ENCODE measurements around the gene ZNF423.

Gene ZNF423

DNA sequence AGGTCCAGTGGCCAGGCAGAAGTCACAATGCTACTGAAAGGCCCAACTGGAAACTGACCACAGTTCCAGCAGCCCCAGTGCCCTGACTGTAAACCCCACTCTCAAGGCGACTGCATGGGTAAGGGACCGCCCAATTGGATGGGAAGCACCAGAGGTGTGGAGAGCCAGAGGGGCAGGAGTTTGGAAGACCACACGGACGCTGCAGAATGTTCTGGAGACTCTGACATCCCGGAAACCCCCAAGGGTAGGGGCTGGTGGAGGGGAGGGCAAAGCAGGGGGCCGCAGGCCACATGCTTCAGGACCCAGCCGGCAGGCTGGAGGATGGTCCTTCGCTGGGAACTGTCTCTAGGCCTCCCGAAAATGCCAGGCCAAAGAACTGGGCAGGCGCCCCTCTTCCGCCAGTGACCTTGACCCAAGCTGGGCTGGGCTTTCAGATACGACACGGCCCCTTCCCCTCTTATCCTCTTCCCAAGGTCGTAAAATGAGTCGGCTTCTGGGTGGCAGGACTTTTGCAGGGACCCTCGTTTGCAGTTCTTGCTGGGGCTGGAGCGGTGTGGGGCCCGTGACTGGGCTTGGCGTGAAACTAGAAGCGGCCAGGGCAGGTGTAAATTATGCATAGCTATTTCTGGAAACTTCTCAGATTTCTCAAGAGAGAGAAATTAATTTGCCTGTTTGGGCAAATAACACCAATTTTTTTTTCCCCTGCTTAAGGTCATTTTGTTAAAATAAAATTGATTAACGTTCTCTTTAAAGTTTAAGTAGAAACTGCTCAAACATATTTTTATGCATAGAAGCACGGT lies 372.1 kb downstream of the ZNF423 start:
- DNase-seq, result no peak

DNA sequence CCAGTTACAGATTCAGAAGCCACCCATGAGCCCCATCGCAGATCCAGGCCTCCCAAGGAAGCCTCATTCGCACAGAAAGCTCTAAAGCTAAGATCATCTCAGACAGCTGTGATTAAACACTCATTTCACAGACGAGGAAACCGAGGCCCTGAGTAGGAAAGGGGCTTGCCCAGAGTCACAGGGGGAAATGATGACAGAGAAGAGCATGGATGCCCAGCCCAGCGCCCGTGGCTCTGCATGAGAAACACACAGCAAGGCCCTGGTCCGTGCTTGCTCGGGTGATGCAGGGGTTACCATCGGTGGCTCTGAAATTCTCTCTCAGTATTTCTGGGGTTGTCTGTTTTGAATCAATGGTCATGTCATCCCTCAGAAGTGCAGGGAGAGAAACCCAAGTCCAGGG lies 372.7 kb downstream of the ZNF423 start:
- no peak for DNase-seq

DNA sequence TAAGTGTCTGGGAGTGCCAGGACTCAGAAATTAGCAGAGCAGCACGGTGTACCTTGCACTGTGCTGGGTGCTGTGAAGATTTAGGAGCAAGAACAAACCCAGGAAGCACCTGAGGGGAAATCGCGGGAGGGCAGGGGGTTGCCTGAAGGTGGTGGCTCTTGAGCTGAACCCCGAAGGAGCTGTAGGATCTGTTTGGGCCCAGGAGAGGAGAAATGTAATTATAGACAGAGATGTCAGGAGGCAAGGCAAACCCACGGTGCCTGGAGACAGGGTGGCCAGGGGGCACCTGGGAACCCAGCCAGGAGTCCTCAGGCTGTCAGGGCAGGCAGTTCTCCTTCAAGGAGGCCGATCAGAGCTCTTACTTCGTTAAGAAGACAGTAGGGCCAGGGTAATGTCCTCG lies 373.2 kb downstream of the ZNF423 start:
- no peak for DNase-seq

DNA sequence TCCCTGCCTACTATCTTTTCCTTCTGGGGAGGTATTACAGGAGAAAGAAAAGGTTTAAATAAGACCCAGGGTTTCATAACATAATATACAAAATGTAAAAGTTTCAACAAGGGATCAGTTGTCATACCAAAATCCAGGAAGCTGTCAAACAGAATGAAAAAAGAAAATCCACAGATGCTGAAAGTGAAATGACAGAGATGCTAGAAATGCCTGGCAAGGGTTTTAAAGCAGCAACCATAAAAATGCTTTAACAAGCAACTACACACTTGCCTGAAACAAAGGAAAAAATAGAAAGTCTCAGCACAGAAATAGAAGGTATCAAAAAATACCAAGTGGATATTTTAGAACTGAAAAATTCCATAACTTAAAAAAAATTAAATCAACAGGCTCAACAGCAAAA lies 377.3 kb downstream of the ZNF423 start:
- DNase-seq, result no peak

DNA sequence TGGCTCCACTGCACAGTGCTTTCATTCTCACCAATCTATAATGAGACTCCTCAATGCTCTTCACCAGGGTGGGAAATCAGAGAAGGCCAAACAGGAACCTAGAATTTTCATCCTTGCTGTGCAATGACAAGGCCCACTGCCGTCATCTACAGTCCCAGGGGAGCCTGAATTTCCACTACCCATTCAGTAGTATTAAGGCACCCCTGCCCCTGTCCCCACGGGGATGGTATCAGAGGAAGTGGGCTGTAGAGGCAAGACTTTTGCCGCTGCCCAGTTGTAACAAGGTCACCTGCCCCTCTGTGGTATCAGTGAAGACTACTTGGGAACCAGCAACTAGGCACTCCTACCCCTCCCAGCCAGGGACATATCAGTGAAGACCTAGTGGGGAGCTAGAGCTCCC lies 377.8 kb downstream of the ZNF423 start:
- no peak for DNase-seq

DNA sequence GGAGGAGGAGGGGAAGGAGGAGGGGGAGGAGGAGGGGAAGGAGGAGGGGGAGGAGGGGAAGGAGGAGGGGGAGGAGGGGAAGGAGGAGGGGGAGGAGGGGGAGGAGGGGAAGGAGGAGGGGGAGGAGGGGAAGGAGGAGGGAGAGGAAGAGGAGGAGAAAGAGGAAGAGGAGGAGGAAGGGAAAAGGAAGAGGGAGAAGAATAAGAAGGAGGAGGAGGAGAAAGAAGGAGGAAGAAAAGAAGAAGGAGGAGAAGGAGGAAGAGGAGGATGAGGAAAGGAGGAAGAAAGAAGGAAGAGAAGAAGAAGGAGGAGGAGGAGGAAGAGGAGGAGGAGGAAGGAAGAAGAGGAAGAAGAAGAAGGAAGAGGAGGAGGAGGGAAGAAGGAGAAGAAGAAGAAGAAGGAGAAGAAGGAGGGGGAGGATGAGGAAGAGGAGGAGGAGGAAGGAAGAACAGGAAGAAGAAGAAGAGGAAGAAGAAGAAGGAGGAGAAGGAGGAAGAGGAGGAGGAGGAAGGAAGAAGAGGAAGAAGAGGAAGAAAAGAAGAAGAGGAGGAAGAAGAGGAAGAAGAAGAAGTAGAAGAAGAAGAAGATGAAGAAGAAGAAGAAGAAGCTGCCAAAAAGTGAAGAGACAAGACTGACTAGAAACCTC lies 378.5 kb downstream of the ZNF423 start:
- DNase-seq, result no peak

DNA sequence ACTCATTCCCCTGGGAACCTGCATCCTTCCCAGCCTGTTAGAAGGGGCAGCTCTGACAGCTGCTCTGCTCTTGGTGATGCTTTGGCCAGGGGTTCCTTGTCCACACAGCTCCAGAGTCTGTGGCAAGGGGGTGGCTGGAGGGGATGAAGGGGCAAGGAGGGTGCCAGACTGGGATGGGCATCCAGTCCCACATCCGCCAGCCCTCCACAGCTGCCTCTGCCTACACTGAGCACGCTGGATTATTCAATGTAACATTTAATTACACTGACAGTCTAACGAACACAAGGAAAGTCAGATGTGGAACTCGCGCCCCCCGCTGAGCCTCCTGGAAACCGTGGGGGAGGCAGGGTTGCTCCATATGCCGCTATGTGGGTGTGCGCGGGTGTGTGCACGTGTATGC lies 381.2 kb downstream of the ZNF423 start:
- no peak for DNase-seq

DNA sequence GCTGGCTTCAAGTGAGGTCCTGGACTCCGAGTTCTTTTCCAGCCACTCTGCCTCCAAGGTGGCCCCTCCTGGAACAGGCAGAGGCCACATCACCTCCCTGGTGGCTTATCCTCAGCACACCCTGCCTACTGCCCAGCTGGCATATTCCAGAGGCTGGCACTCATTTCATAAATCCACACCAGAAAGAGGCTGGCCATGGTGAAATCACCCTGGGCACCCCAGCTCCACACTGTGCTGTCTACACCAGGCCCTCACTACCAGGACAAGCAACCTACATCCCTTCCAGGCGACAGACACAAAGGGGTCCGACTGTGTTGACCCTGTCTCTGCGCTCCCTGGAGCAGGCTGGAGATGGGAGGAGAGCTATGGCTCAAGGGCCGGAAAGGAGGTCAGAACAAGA lies 382.1 kb downstream of the ZNF423 start:
- DNase-seq, result no peak

DNA sequence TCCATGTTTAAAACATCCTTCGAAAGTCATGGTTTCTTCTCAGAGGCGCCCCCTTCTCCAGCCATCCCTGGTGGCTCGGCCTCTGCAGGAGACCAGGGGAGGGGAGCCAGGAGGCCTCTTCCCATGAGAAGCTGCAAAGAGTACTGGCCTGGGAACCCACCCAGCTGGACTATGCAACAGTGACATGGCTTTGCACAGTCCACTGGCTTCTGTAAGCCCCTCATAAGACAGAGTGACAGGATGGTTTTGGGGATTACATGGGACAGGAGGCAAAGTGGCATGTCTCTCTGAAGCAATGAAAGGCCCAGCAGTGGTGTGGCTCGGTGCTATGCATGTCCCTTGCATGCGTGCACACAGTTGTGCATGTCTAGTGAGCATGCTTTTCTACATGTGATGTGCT lies 382.8 kb downstream of the ZNF423 start:
- DNase-seq, result no peak

DNA sequence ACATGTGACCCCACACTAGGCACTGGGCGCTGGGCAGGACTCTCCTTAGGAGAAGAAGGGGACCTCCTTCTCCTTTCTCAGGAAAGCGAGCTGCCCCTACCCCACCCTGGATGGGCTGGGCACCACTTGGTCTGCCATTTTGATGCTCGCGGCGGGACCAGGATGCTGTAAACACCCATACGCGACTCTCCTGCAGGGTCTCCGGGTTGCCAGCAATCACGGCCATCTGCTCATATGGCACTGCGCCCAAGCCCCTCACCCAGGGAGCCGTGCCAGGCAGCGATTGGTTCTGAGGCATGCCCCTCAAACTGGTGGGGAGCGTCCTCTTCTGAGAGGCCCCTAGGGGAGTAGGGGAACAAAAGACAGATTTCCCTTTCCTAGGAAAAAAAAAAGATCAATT lies 383.3 kb downstream of the ZNF423 start:
- no peak for DNase-seq

DNA sequence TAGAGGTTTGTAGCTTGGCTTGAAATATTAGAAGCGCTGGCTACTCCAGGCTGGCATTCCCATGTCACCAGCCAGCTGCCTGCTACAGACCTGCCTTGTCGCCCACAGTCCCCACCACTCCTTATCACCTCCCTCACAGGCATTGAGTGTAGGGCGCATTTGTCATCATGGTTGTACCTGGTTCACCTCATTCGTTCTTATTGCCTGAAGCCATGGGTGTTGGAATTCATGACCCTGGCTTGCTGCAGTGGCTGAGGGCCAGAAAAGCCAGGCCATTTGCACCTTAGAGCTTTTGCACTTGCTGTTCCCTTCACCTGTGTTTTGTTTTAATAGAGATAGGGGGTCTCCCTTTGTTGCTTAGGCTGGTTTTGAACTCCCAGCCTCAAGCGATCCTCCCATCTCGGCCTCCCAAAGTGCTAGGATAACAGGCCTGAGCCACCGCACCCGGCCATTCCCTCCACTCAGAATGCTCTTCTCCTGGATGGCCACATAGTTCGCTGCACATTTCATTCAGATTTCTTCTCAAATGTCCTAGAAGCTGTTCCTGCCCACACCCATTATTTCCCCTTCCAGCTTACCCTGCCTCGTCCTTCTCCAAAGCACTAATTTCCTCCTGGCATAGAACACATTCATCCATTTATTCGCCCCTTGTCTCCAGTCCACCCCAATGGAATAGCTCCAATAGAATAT lies 384.7 kb downstream of the ZNF423 start:
- DNase-seq, result no peak

DNA sequence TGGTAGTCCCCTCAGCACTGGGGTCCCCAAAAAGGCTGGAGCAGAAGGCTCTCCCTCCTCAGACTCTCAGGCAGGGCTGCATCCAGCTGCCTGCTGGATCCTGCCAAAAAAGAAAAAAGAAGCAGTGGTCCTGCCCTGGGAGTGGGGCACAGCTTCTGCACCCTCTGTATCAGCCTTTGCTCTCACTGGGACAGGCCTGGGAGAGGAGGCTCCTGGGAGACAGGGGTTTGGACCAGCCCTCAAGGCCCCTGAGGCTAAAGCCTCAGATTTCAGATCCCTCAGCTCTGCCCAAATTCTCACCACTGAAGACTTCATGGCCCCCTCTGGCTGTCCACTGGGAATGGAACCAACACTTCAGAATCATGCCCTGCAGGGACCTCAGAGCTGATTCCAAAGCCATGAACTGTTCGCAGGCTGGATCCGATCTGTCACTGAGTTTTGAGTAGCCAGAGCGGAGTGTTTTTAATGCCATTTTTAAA lies 385.4 kb downstream of the ZNF423 start:
- DNase-seq, result no peak

DNA sequence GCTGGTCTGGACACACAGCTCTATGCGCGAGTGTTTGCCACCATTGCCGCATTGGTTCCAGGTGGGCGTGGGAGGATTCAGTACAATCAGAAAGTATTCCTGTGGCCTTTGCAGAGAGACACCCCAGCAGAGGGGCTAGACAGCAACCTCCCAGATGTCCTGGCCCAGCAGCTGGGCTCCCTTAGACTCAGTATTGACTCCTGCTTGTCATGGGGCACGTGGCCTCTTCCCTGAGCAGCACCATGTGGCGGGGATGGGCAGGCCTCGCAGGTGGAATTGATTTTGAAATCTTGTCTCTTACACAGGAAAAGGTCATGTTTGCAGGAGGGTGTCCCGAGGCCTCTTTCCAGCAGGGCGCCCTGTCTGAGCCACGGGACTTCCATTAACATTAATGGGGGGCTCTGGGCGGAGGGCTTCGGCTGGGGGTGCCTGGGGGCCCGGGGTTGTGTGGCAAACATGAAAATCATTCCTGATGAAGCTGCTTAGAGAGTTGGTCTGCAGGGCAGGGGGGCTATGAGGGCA lies 385.9 kb downstream of the ZNF423 start:
- DNase-seq, result no peak

DNA sequence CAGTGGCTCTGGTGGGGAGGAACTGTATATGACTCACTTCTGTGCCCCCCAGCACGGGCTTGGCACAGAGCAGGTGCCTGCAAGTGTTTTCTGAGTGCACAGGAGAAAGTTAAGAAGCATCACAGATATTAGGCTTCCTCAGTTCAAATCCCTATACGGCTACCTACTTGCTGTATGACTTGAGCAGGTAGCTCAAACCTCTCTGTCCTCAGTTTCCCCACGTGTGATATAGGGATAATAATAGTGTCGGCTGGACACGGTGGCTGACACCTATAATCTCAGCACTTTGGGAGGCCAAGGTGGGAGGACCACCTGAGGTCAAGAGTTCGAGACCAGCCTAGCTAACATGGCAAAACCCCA lies 386.6 kb downstream of the ZNF423 start:
- DNase-seq, result no peak

DNA sequence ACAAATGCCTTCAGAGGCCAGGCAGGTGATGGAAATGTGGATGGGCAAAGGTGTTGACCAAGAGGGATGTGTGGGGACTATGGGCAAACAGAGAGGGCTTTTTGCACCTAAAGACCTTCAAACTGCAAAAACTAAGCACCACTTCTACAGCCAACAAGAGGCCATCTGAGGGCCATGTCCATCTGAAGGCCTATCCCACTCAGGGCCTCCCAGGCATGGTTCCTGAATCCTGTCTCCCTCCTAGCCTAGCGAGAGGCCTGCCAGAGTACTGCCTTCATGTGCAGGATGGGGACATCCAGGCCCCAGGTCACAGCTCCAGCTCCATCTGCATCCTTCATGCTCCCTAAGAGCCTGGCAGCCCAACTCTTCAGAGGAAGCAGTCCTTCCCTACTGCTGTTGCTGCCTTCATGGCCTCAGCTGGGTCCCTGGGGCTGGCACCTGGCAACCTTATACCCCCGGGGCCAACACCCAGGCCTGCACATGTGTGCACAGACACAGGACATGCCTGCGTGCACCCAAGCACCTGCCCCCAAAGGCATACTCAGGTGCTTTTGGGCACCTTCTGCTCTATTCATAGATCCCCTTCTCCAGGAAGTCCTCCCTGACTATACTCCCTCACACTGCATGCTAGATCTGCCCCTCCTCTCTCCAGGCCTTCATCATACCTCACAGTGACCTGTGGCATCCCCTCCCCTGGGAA lies 387.2 kb downstream of the ZNF423 start:
- no peak for DNase-seq

DNA sequence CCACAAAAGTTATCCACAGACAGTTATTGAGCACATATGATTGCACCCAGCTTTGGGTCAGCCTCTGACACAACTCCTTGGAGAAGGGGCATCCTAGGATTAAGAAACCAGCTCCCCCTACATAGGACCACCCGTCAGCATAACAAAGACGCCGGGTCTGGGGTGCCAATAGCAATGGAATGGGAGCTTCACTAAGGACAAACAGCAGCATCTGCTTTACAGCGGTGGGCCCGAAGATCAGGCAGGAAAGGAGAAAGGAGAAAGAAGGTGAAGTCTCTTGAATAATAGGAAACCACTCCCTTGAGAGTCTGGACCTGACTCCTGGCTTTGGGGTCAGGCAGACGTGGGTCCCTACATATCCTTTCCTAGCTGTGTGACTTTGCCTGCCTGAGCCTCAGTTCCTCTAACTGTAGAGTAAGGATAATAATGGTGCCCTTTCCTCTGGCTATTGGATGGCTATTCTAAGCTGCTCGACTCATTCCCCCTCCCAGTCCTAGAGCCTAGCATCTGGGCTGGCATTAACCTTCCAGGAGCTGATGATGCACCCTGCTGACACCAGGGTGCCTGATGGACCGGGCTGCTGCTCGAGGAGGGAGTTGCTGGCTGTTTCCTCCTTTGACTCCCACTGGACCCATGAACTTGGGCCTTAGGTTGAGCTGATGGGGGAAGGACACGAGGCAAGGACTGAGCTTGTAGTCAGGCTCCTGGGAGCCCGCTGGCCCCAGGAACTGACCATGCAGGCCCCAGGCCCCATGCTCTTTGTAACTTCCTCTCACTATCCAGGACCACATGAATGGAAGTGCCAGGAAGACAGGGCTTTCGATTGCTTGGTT lies 388.2 kb downstream of the ZNF423 start:
- no peak for DNase-seq

DNA sequence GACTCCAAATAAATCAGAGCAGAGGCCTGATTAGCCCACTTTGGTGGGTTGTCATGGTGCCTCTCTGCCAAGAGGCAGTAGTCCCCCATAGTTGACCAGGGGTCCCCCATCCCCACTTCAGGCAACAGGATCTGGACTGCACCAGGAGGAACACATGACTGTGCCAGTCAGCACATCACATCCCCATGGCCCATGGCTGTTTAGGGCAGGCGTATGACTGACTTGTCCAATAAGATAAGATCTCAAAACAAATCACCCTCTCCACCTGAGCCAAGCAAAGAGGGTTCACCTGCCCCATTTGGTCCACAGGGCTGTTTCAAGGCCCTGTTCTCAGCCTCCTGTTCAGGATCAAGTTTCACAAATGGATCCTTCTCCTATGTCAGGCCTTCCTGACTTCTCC lies 389.0 kb downstream of the ZNF423 start:
- DNase-seq, result no peak

DNA sequence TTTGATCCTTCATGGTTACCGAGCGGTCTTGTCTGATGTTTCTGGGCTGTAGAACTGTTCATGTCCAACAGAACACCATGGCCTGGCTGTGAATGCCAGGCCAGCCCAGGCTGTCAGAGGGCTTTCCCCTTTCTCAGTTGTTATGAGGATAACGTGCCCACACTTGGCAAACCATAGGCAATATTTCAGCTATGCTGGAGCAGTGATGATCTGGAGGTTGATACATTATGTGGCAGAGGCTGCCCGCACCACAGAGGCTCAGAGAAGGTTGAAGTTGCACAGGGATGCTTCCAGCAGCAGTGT lies 389.4 kb downstream of the ZNF423 start:
- DNase-seq, result no peak

DNA sequence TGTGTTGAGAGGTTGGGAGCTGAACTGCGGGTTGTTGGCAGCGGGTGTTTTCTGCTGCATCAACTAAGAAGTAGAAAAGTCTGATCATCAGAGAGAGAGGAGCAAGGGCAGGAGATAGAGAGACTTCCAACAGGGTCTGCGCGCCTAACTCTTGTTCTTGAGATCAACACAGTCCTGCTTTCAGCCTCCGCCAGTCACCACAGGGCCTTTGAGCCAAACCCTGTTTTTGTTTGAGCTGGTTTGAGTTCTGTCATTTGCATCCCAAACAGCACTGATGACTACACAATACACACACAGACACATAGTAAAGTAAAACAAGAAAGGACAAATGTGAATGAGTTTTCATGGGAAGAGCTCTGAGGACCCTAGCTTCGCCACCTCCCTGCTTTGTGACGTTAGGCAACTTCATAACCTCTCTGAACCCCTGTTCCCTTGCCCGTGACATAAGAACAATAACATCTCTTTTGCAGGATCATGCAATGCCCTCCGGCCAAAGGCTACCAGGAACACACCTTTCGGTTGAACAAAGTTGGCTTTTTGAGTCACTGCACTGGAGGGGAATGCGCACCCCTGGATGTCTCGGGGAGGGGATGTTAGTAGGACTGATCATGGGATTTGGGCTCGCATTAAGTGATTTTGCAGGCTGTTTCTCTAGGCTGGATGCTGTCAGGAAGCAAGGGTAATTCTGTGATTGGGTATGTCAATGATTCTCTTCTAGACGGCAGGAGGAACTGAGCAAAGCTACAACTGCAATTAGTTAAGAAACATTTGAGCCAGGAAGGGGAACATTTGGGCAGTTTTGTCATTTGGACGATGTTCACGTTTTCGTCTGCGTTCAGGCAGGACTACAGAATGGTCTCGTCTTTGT lies 390.0 kb downstream of the ZNF423 start:
- DNase-seq, result no peak

DNA sequence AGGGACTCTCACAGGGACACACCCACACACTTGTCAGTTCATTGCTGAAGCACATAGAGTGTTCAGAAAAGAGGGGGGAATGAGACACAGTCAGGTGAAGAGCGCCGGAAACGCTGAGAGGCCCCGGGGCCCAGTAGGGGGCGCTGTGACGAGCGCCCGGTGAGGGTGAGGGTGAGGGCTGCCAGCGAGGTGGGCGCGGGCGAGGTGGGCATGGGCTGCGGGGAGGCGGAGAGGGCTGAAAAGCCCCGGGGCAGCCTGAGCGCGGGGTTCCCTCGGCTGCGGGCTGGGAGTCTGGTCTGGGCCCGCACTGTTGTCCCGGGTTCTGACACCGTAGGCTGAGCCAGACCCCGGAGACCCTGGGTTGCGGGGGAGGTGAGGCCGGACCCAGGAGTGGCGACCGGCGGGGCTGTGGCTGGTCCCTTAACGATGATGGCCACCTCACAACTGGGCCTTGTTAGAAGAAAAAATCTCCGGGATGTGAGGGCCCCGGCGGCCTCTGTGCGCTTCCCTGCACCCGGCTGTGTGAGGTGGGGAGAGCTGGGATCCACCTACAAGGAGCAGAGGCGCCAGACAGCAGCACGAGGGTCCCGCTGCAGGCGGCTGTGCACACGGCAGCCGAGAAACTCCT lies 390.9 kb downstream of the ZNF423 start:
- peak in 1 of 4 experiments; percentile 21 for DNase-seq

DNA sequence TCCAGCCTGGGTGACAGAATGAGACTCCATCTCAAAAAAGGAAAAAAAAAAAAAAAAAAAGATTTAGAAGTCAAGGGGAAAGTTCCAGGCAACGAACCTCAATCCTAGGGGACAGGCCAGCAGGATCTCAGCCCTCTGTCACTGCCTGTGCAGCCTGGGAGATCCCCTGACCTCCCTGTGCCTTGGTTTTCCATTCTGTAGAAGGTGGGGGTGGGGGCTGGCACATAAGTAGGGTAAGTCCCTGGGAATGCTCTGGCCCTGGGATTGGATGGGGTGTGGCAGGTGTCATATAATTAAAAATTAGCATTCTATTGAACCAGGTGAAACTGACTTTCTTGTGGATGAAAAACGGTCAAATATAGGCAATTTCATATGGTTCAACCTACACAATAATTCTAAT lies 391.8 kb downstream of the ZNF423 start:
- no peak for DNase-seq

All from activated naive CD4-positive, alpha-beta T cell (primary cell).